HepG2 (cell line): ENCODE measurements around the gene NUP93. TPM values are rescaled to one million over a fixed set of nuclear protein-coding genes. Genes with fewer than 3 reads are reported as not detected.

Experiments used
- BHLHE40 ChIP-seq: IDR thresholded peaks from 2 replicates; pipeline ENCODE4 v1.6.1; 2011; ENCODE audit warnings: low read length, improper control_type of control experiment
- BRCA1 ChIP-seq: sonication (generic); formaldehyde crosslinking; IDR thresholded peaks from 2 replicates; pipeline ENCODE4 v1.4.0; 2020; ENCODE audit warnings: missing genetic modification reagents
- CENPT ChIP-seq: sonication (generic); formaldehyde crosslinking; IDR thresholded peaks from 2 replicates; pipeline ENCODE4 v1.8.0; 2022; ENCODE audit warnings: low read depth, mild to moderate bottlenecking, moderate library complexity, missing genetic modification reagents
- DNMT1 ChIP-seq: sonication (generic); formaldehyde crosslinking; IDR thresholded peaks from 2 replicates; pipeline ENCODE4 v1.5.1; 2020; ENCODE audit warnings: mild to moderate bottlenecking, missing genetic modification reagents
- GLI4 ChIP-seq: sonication (generic); formaldehyde crosslinking; IDR thresholded peaks from 2 replicates; pipeline ENCODE4 v1.5.1; 2020; ENCODE audit warnings: missing genetic modification reagents, mild to moderate bottlenecking, moderate library complexity, borderline replicate concordance
- GZF1 ChIP-seq: sonication (generic); formaldehyde crosslinking; IDR thresholded peaks from 2 replicates; pipeline ENCODE4 v1.5.1; 2020; ENCODE audit warnings: mild to moderate bottlenecking, missing genetic modification reagents
- HNF4A ChIP-seq: sonication (generic); formaldehyde crosslinking; IDR thresholded peaks from 2 replicates; pipeline ENCODE4 v1.4.0; 2020; ENCODE audit warnings: missing genetic modification reagents
- JDP2 ChIP-seq: sonication (generic); formaldehyde crosslinking; IDR thresholded peaks from 2 replicates; pipeline ENCODE4 v1.8.1; 2022; ENCODE audit warnings: missing genetic modification reagents, borderline replicate concordance
- KDM5B ChIP-seq: sonication (generic); formaldehyde crosslinking; IDR thresholded peaks from 2 replicates; pipeline ENCODE4 v1.4.0; 2020; ENCODE audit warnings: missing genetic modification reagents, mild to moderate bottlenecking, borderline replicate concordance
- MAFF ChIP-seq: IDR thresholded peaks from 2 replicates; pipeline ENCODE4 v1.6.1; 2011; ENCODE audit warnings: low read depth, low read length, improper control_type of control experiment
- NKX3-1 ChIP-seq: sonication (generic); formaldehyde crosslinking; IDR thresholded peaks from 2 replicates; pipeline ENCODE4 v1.5.0; 2020; ENCODE audit warnings: missing genetic modification reagents
- PHF21A ChIP-seq: sonication (generic); formaldehyde crosslinking; IDR thresholded peaks from 2 replicates; pipeline ENCODE4 v1.5.0; 2020; ENCODE audit warnings: mild to moderate bottlenecking, missing genetic modification reagents
- RBAK ChIP-seq: sonication (generic); formaldehyde crosslinking; IDR thresholded peaks from 2 replicates; pipeline ENCODE4 v1.5.1; 2020; ENCODE audit warnings: mild to moderate bottlenecking, missing genetic modification reagents
- WIZ ChIP-seq: sonication (generic); formaldehyde crosslinking; IDR thresholded peaks from 2 replicates; pipeline ENCODE4 v1.5.1; 2020; ENCODE audit warnings: mild to moderate bottlenecking, missing genetic modification reagents
- ZBTB3 ChIP-seq: sonication (generic); formaldehyde crosslinking; IDR thresholded peaks from 2 replicates; pipeline ENCODE4 v1.4.0; 2020; ENCODE audit warnings: low read depth, mild to moderate bottlenecking, moderate library complexity, missing genetic modification reagents, borderline replicate concordance
- ZBTB7B ChIP-seq: sonication (generic); formaldehyde crosslinking; IDR thresholded peaks from 2 replicates; pipeline ENCODE4 v1.4.0; 2020; ENCODE audit warnings: missing genetic modification reagents
- ZBTB8A ChIP-seq: sonication (generic); formaldehyde crosslinking; IDR thresholded peaks from 2 replicates; pipeline ENCODE4 v1.4.0; 2020; ENCODE audit warnings: mild to moderate bottlenecking, low read depth, missing genetic modification reagents, borderline replicate concordance
- ZC3H4 ChIP-seq: sonication (generic); formaldehyde crosslinking; IDR thresholded peaks from 2 replicates; pipeline ENCODE4 v1.4.0; 2020; ENCODE audit warnings: missing genetic modification reagents, borderline replicate concordance
- ZNF207 ChIP-seq: fragments of 450-650 bp; IDR thresholded peaks from 2 replicates; pipeline ENCODE4 v1.6.1; 2016; ENCODE audit warnings: antibody characterized with exemption, borderline replicate concordance
- ZNF3 ChIP-seq: IDR thresholded peaks from 2 replicates; pipeline ENCODE4 v1.7.0; 2017; ENCODE audit warnings: inconsistent platforms
- ZNF331 ChIP-seq: sonication (generic); formaldehyde crosslinking; IDR thresholded peaks from 2 replicates; pipeline ENCODE4 v1.4.0; 2020; ENCODE audit warnings: missing genetic modification reagents
- ZNF629 ChIP-seq: sonication (generic); formaldehyde crosslinking; conservative IDR thresholded peaks from 2 replicates; pipeline ENCODE4 v1.5.0; 2020; ENCODE audit warnings: missing genetic modification reagents
- ZNF747 ChIP-seq: sonication (generic); formaldehyde crosslinking; IDR thresholded peaks from 2 replicates; pipeline ENCODE4 v1.8.1; 2023; ENCODE audit warnings: missing genetic modification reagents, mild to moderate bottlenecking, borderline replicate concordance
- polyA plus RNA-seq, 8 experiments: library from polyadenylated mRNA; depleted of rRNA in 3 of 8; stranded (reverse) in 7 of 8; unstranded in 1 of 8; fragments of >200 nt; fragmentation: Illumina TruSeq in 4 of 8; extraction: Trizol in 4 of 8; gene quantifications; 2 replicates each; pipeline versions ENCODE4 v1.2.1 to v1.2.3, GENCODE V29; 2011 to 2016; ENCODE audit warnings: low read depth in 4 of 8, missing spikeins in 1 of 8, mixed read lengths in 1 of 8; ENCODE audit not compliant: insufficient read depth in 1 of 8
- total RNA-seq, 5 experiments: library from RNA; depleted of rRNA; stranded (reverse); fragments of >200 nt; fragmentation: Illumina TruSeq; extraction: Trizol; gene quantifications; 2 replicates each; pipeline ENCODE4 v1.2.3, GENCODE V29; 2016; ENCODE audit warnings: low read depth in 1 of 5
- TF ChIP-seq, protein P1 (sequence below), 2 experiments: fragments of 450-650 bp in 1 of 2; sonication (generic) in 1 of 2; formaldehyde crosslinking; IDR thresholded peaks; 2 replicates each; pipeline versions ENCODE4 v1.5.0 to v1.8.0; 2020 to 2022; ENCODE audit warnings: mild to moderate bottlenecking in 1 of 2, missing genetic modification reagents in 1 of 2
- TF ChIP-seq, protein P2 (sequence below): sonication (generic); formaldehyde crosslinking; IDR thresholded peaks from 2 replicates; pipeline ENCODE4 v1.4.0; 2020; ENCODE audit warnings: missing genetic modification reagents
- TF ChIP-seq, protein P3 (sequence below): sonication (generic); formaldehyde crosslinking; IDR thresholded peaks from 2 replicates; pipeline ENCODE4 v1.5.0; 2020; ENCODE audit warnings: mild to moderate bottlenecking, missing genetic modification reagents

Gene NUP93
- total and polyA plus RNA-seq, 2 of the 13 experiments (the other 11 are each of a cell fraction or from before 2014, with no cell fraction given), result 58.5 to 140 TPM

DNA sequence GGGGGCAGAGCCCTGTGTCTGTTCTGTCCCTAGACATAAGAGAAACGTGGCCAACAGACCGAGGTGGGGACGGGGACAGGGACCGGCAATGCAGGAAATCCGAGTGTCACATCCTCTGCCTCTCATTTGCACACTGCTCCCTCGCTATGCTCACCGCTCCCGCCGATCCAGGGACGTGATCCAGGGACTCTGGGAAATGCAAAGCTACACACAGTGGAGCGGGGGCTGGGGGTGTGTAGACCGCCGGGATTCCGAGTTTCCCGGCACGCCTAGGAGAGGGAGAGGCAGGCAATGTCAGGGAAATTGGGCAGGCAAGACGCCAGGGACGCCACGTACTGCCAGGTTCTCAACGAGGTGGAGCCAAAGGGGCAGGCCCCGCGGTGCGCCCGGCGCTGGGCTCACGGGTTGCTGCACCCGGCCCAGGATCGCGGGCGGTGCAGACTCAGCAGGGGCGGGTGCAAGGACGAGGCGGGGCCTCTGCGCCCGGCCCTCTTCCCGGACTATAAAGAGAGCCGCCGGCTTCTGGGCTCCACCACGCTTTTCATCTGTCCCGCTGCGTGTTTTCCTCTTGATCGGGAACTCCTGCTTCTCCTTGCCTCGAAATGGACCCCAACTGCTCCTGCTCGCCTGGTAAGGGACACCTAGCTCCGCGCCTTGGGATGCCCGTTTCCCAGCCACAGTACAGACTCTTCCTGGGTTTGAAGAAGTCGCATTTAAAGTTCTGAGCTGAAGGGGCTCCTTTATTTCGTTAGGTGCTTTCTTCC is 47.8 kb upstream of the NUP93 start, which contains the start of gene MT1X (continued):
- TF ChIP-seq ZBTB8A (CRISPR knock-in tag) (peak; percentile 36; the same call in 1 of the 2 replicates), ZC3H4 (CRISPR knock-in tag) (no peak), JDP2 (CRISPR knock-in tag) (no peak), WIZ (CRISPR knock-in tag) (no peak), NKX3-1 (CRISPR knock-in tag) (0 out of 2 replicates have a peak, but pooled peaks have one; percentile 74), ZBTB3 (CRISPR knock-in tag) (peak; percentile 35; the same call in 1 of the 2 replicates), BHLHE40 (peak; percentile 37; the same call in 1 of the 2 replicates), ZNF3 (CRISPR knock-in tag) (peak; percentile 61; the same call in 1 of the 2 replicates), ZNF747 (CRISPR knock-in tag) (no peak), GZF1 (CRISPR knock-in tag) (no peak), GLI4 (CRISPR knock-in tag) (peak; percentile 44; the same call in 1 of the 2 replicates), BRCA1 (peak; percentile 50; the same call in 1 of the 2 replicates), ZBTB7B (CRISPR knock-in tag) (peak; percentile 56; the same call in 1 of the 2 replicates), KDM5B (peak; percentile 83), ZNF629 (no peak), HNF4A (CRISPR knock-in tag) (peak; percentile 26), RBAK (CRISPR knock-in tag) (no peak; the same call in 1 of the 2 replicates), DNMT1 (CRISPR knock-in tag) (no peak), ZNF207 (no peak), MAFF (peak; percentile 27; the same call in 1 of the 2 replicates), PHF21A (peak; percentile 84), ZNF331 (peak; percentile 47; the same call in 1 of the 2 replicates), CENPT (CRISPR knock-in tag) (peak; percentile 88)
- TF ChIP-seq, protein P1, sequence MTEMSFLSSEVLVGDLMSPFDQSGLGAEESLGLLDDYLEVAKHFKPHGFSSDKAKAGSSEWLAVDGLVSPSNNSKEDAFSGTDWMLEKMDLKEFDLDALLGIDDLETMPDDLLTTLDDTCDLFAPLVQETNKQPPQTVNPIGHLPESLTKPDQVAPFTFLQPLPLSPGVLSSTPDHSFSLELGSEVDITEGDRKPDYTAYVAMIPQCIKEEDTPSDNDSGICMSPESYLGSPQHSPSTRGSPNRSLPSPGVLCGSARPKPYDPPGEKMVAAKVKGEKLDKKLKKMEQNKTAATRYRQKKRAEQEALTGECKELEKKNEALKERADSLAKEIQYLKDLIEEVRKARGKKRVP (CRISPR knock-in tag; IDR thresholded peaks at IDR 0.05), result no peak
- TF ChIP-seq, protein P2, sequence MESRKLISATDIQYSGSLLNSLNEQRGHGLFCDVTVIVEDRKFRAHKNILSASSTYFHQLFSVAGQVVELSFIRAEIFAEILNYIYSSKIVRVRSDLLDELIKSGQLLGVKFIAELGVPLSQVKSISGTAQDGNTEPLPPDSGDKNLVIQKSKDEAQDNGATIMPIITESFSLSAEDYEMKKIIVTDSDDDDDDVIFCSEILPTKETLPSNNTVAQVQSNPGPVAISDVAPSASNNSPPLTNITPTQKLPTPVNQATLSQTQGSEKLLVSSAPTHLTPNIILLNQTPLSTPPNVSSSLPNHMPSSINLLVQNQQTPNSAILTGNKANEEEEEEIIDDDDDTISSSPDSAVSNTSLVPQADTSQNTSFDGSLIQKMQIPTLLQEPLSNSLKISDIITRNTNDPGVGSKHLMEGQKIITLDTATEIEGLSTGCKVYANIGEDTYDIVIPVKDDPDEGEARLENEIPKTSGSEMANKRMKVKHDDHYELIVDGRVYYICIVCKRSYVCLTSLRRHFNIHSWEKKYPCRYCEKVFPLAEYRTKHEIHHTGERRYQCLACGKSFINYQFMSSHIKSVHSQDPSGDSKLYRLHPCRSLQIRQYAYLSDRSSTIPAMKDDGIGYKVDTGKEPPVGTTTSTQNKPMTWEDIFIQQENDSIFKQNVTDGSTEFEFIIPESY (CRISPR knock-in tag), result no peak
- TF ChIP-seq, protein P3, sequence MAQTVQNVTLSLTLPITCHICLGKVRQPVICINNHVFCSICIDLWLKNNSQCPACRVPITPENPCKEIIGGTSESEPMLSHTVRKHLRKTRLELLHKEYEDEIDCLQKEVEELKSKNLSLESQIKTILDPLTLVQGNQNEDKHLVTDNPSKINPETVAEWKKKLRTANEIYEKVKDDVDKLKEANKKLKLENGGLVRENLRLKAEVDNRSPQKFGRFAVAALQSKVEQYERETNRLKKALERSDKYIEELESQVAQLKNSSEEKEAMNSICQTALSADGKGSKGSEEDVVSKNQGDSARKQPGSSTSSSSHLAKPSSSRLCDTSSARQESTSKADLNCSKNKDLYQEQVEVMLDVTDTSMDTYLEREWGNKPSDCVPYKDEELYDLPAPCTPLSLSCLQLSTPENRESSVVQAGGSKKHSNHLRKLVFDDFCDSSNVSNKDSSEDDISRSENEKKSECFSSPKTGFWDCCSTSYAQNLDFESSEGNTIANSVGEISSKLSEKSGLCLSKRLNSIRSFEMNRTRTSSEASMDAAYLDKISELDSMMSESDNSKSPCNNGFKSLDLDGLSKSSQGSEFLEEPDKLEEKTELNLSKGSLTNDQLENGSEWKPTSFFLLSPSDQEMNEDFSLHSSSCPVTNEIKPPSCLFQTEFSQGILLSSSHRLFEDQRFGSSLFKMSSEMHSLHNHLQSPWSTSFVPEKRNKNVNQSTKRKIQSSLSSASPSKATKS (CRISPR knock-in tag), result no peak
